Neural cell (in vitro differentiated cells): ENCODE measurements around the gene PTGS2. TPM values are rescaled to one million over a fixed set of nuclear protein-coding genes. Genes with fewer than 3 reads are reported as not detected.
"Not testable (repeated sequence)": the region's sequence is repeated elsewhere in the genome, so short reads cannot be mapped to it uniquely, and the experiment has no call there.

Experiments
- H2AFZ ChIP-seq: fragments of 200-600, 300-800 bp; sonication (generic), shearing (Covaris generic); 2 replicates; pipeline ENCODE4 v1.6.0; 2014; ENCODE audit warnings: low read depth, mild to moderate bottlenecking, antibody characterized with exemption, low read length, moderate library complexity
- H3F3A ChIP-seq: fragments of 200-600 bp; shearing (Covaris generic); 2 replicates; pipeline ENCODE4 v1.6.1; 2016; ENCODE audit warnings: mild to moderate bottlenecking, moderate library complexity, mixed read lengths, antibody characterized with exemption, low read length; ENCODE audit not compliant: insufficient read depth, poor library complexity, severe bottlenecking
- H3K27ac ChIP-seq: fragments of 200-600, 300-800 bp; sonication (generic), shearing (Covaris generic); 2 replicates; pipeline ENCODE4 v1.5.1; 2014; ENCODE audit warnings: mild to moderate bottlenecking, low read length, moderate library complexity
- H3K27me3 ChIP-seq: fragments of 300-800, 200-600 bp; sonication (generic), shearing (Covaris generic); 2 replicates; pipeline ENCODE4 v1.6.0; 2014; ENCODE audit warnings: mild to moderate bottlenecking, low read depth, low read length, moderate library complexity; ENCODE audit not compliant: insufficient read depth
- H3K36me3 ChIP-seq: fragments of 300-800, 200-600 bp; sonication (generic), shearing (Covaris generic); 2 replicates; pipeline ENCODE4 v1.5.1; 2014; ENCODE audit warnings: mild to moderate bottlenecking, antibody characterized with exemption, low read length, moderate library complexity; ENCODE audit not compliant: insufficient read depth
- H3K4me2 ChIP-seq: fragments of 300-800, 200-600 bp; sonication (generic), shearing (Covaris generic); 2 replicates; pipeline ENCODE4 v1.6.0; 2014; ENCODE audit warnings: mild to moderate bottlenecking, low read length
- H3K4me3 ChIP-seq: fragments of 300-800, 200-600 bp; sonication (generic), shearing (Covaris generic); 2 replicates; pipeline ENCODE4 v1.5.1; 2014; ENCODE audit warnings: mild to moderate bottlenecking, low read length, moderate library complexity
- H3K79me2 ChIP-seq: fragments of 200-600 bp; shearing (Covaris generic); replicated peaks from 2 replicates; pipeline ENCODE4 v1.6.0; 2014; ENCODE audit warnings: mild to moderate bottlenecking, low read length, moderate library complexity; ENCODE audit not compliant: insufficient read depth
- H3K9ac ChIP-seq: fragments of 300-800, 200-600 bp; sonication (generic), shearing (Covaris generic); 2 replicates; pipeline ENCODE4 v1.6.1; 2016; ENCODE audit warnings: mild to moderate bottlenecking, low read length, mixed read lengths
- H3K9me2 ChIP-seq: fragments of 200-600 bp; shearing (Covaris generic); 2 replicates; pipeline ENCODE4 v1.6.1; 2016; ENCODE audit warnings: mild to moderate bottlenecking, low read length, mixed read lengths; ENCODE audit not compliant: insufficient read depth
- H3K9me3 ChIP-seq: fragments of 200-600, 300-800 bp; sonication (generic), shearing (Covaris generic); 2 replicates; pipeline ENCODE4 v1.6.1; 2016; ENCODE audit warnings: mild to moderate bottlenecking, mixed run types, low read length, moderate library complexity, mixed read lengths
- H4K20me1 ChIP-seq: fragments of 200-600 bp; shearing (Covaris generic); 2 replicates; pipeline ENCODE4 v1.6.1; 2016; ENCODE audit warnings: mild to moderate bottlenecking, mixed run types; ENCODE audit not compliant: insufficient read depth
- CTCF ChIP-seq: fragments of 450-650 bp; IDR thresholded peaks from 2 replicates; pipeline ENCODE4 v1.5.1; 2014; ENCODE audit warnings: antibody characterized with exemption, mild to moderate bottlenecking, moderate library complexity; ENCODE audit not compliant: poor library complexity, severe bottlenecking
- EP300 ChIP-seq: fragments of 450-650 bp; conservative IDR thresholded peaks from 2 replicates; pipeline ENCODE4 v1.6.1; 2014; ENCODE audit warnings: antibody characterized with exemption, mild to moderate bottlenecking, moderate library complexity; ENCODE audit not compliant: poor library complexity, severe bottlenecking
- EZH2 ChIP-seq: fragments of 200-600, 300-800 bp; shearing (Covaris generic), sonication (generic); IDR thresholded peaks from 2 replicates; pipeline ENCODE4 v1.6.1; 2014; ENCODE audit warnings: antibody characterized with exemption, low read length, borderline replicate concordance, mild to moderate bottlenecking; ENCODE audit not compliant: insufficient read depth, poor library complexity, severe bottlenecking
- MXI1 ChIP-seq: fragments of 450-650 bp; conservative IDR thresholded peaks from 2 replicates; pipeline ENCODE4 v1.6.1; 2014; ENCODE audit warnings: antibody characterized with exemption, mild to moderate bottlenecking; ENCODE audit not compliant: poor library complexity, severe bottlenecking
- POLR2AphosphoS5 ChIP-seq: IDR thresholded peaks from 2 replicates; pipeline ENCODE4 v1.6.1; 2012
- RAD21 ChIP-seq: fragments of 450-650 bp; conservative IDR thresholded peaks from 2 replicates; pipeline ENCODE4 v1.6.1; 2014; ENCODE audit warnings: antibody characterized with exemption, mild to moderate bottlenecking, moderate library complexity
- REST ChIP-seq: IDR thresholded peaks from 2 replicates; pipeline ENCODE4 v1.6.1; 2012; ENCODE audit warnings: borderline replicate concordance
- SMC3 ChIP-seq: fragments of 450-650 bp; conservative IDR thresholded peaks from 2 replicates; pipeline ENCODE4 v1.6.1; 2014; ENCODE audit warnings: antibody characterized with exemption, mild to moderate bottlenecking, moderate library complexity; ENCODE audit not compliant: poor library complexity
- TAF1 ChIP-seq: IDR thresholded peaks from 2 replicates; pipeline ENCODE4 v1.6.1; 2012; ENCODE audit warnings: low read depth
- polyA plus RNA-seq: library from polyadenylated mRNA; depleted of rRNA; stranded (reverse); fragments of >200 nt; gene quantifications from 2 replicates; pipeline ENCODE4 v1.2.3, GENCODE V29; 2014

PTGS2 gene
- polyA plus RNA-seq, 1 donor from 2014 or later, result 0.25 TPM

- Histone ChIP-seq H3K9ac (no peak overlapping the region), H3K79me2 (no peaks in the 10 kb centered on the region), H3K9me2 (no peaks in the 10 kb centered on the region), H3F3A (no peaks in the 10 kb centered on the region), H3K36me3 (no peaks in the 10 kb centered on the region), H3K4me3 (no peak overlapping the region), H3K27ac (no peak overlapping the region), H2AFZ (no peak overlapping the region), H3K27me3 (no peaks in the 10 kb centered on the region), H3K4me2 (no peak overlapping the region), H4K20me1 (no peaks in the 10 kb centered on the region), H3K9me3 (no peaks in the 10 kb centered on the region)
- TF ChIP-seq CTCF (no peak), POLR2AphosphoS5 (no peak), TAF1 (no peak), MXI1 (no peak), SMC3 (no peak), EP300 (no peak), EZH2 (no peak), REST (no peak), RAD21 (no peak)
Measured at GRCh38 chr1:186670297-186671135, 9.7 kb downstream of the PTGS2 start.

GRCh38 chr1:186669784-186670183, 10.4 kb downstream of the PTGS2 start:
- H3K9me3 ChIP-seq, H3K27me3 ChIP-seq, H3K27ac ChIP-seq, H3K9ac ChIP-seq, H3K9me2 ChIP-seq, H3K79me2 ChIP-seq, H3K4me2 ChIP-seq, H2AFZ ChIP-seq, H3K36me3 ChIP-seq, H3F3A ChIP-seq, H3K4me3 ChIP-seq, H4K20me1 ChIP-seq: not testable (repeated sequence)

GRCh38 chr1:186664217-186664616, 16.0 kb downstream of the PTGS2 start:
- H3K4me3 ChIP-seq, H3K9me3 ChIP-seq, H3K27ac ChIP-seq, H2AFZ ChIP-seq, H4K20me1 ChIP-seq, H3K9ac ChIP-seq, H3K79me2 ChIP-seq, H3K9me2 ChIP-seq, H3K36me3 ChIP-seq, H3K4me2 ChIP-seq, H3F3A ChIP-seq, H3K27me3 ChIP-seq: not testable (repeated sequence)
